Measurements from ENCODE around the gene MACROD2.

The MACROD2 gene

GRCh38 chr20:16078172-16078898 is 2083.0 kb downstream of the MACROD2 start:
- no peak for DNase-seq

- no peak for DNase-seq
Observed at GRCh38 chr20:16081421-16081820, 2086.1 kb downstream of the MACROD2 start.

GRCh38 chr20:16082051-16082550 is 2086.8 kb downstream of the MACROD2 start:
- DNase-seq, result no peak

GRCh38 chr20:16083639-16084280 is 2088.4 kb downstream of the MACROD2 start:
- DNase-seq, result no peak

- DNase-seq, result no peak
Observed at GRCh38 chr20:16095226-16095625, 2099.9 kb downstream of the MACROD2 start.

- no peak for DNase-seq
Observed at GRCh38 chr20:16096756-16097326, 2101.5 kb downstream of the MACROD2 start.

- no peak for DNase-seq
Observed at GRCh38 chr20:16097788-16098187, 2102.5 kb downstream of the MACROD2 start.

- no peak for DNase-seq
Observed at GRCh38 chr20:16098890-16099639, 2103.7 kb downstream of the MACROD2 start.

- no peak for DNase-seq
Observed at GRCh38 chr20:16100111-16100510, 2104.8 kb downstream of the MACROD2 start.

GRCh38 chr20:16100767-16101166 is 2105.5 kb downstream of the MACROD2 start:
- no peak for DNase-seq
